HG03039 (cell line): Measurements from ENCODE around the gene RIT1.

Experiments used
- ATAC-seq: cut with Tn5 transposase; IDR thresholded peaks from one replicate; pipeline ENCODE4 v1.9.1; 2021; ENCODE audit warnings: mild to moderate bottlenecking, moderate library complexity; ENCODE audit not compliant: unreplicated experiment

RIT1 gene

DNA sequence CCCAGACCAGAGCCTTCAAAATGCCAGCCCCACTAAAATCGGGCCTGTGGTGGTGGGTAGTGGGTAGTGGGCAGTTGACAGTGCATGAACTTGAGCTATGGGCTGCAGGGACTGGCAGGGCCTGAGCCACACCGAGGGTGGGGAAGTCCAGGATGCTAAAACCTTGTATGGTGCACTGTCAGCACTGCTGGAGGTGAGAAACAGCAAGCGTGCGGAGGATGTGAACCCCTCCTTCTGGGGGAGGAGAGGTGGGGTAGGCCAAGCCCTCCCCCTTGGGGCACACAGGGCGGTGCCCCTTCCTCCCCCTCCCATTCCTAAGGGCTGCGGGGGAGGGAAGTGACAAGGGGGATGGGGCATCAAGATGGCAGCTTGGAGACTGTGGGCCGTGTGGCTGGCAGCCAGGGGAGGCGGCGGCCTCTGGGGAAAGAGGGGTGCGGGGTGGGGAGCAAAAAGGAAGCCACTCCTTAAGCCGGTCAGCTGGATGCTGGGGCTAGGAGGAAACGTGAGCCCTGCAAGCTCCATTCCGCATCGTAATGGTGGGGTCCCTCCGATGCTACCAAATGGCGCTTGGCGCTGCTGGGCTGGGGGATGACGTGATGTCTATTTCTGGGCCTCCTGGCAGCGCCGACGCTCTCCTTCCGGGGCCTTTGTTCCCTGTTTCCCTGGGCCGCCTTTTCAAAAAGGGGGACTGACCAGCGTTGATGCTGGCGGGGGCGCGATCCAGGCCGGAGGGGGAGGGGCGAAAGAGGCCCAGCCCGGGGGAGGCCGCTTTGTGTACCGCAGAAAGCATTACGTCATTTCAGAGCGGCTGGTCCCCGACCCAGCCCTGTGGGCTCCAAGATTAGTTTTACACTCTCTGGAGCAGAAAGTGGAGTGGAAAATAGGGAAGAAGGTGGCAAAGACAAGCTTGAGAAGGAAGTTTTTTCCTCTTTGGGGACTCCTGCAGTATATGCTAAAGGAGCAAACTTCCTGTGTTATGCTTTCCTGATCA lies 51.0 kb downstream of the RIT1 start:
- ATAC-seq: no peak

GRCh38 chr1:155859234-155859829 lies 51.8 kb downstream of the RIT1 start, which contains the start of gene SYT11:
Gene SYT11 (plus strand): TSS chr1:155859567. CDS start chr1:155859762, 195 bp downstream.
- peak; percentile 72 for ATAC-seq

DNA sequence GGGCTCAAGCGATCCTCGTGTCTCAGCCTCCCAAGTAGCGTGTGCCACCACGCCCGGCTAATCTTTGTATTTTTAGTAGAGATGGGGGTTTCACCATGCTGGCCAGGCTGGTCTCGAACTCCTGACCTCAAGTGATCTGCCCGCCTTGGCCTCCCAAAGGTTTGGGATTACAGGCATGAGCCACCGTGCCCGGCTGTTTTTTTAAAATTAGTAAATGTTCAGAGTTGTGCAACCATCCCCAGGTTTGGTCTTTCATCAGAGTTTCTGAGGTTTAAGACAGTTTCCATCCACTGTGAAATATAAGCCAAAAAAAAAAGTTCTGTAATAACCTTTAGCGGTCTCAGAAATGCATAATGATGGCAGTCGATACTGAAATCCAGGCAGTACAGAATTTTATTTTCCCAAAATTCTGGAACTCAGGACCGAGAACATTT lies 52.3 kb downstream of the RIT1 start:
- no peak for ATAC-seq

DNA sequence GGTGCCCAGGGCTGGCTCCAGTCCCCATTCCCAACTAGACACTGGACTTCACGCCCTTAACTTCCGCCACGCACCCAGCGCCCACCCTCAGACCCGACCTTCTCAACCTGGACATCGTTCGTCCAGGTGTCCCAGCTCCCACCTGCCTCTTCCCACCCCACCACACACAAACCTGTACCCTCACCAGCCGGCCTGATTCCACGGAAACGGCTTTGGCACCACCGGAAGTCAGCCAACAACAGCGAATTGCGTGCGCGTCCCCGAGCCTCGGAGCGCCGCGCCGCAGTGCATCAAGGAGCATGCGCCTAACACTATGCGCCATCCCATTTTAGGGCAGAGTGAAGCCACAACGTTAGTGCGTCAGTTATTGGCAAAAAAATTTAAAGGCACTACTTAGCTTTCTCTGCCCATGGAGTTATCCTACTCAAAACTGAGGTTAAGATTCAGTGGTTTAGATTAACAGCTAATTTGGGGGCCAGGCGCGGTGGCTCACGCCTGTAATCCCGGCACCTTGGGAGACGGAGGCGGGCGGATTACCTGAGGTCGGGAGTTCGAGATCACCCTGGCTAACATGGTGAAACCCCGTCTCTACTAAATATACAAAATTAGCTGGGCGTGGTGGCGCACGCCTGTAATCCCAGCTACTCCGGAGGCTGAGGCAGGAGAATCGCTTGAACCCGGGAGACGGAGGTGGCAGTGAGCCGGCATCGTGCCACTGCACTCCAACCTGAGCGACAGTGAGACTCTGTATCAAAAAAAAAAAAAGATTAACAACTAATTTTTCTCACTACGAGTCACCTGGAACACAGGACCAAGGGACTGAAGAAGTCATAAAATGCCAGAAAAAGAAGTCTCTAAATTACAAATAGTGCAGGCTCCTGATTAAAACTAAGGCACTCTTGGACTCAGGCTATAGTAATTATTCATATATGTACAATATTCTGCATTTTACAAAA lies 53.9 kb downstream of the RIT1 start, which contains the start of gene GON4L:
Gene GON4L, minus strand, starts transcription at position 240 of the 956 bp plus-strand sequence. CDS start 3,434 bp downstream, outside the sequence.
- peak; percentile 46 for ATAC-seq

GRCh38 chr1:155856257-155856974 lies 54.7 kb downstream of the RIT1 start:
- ATAC-seq: no peak

- no peak for ATAC-seq
Observed at GRCh38 chr1:155850345-155850744, 60.8 kb downstream of the RIT1 start.

DNA sequence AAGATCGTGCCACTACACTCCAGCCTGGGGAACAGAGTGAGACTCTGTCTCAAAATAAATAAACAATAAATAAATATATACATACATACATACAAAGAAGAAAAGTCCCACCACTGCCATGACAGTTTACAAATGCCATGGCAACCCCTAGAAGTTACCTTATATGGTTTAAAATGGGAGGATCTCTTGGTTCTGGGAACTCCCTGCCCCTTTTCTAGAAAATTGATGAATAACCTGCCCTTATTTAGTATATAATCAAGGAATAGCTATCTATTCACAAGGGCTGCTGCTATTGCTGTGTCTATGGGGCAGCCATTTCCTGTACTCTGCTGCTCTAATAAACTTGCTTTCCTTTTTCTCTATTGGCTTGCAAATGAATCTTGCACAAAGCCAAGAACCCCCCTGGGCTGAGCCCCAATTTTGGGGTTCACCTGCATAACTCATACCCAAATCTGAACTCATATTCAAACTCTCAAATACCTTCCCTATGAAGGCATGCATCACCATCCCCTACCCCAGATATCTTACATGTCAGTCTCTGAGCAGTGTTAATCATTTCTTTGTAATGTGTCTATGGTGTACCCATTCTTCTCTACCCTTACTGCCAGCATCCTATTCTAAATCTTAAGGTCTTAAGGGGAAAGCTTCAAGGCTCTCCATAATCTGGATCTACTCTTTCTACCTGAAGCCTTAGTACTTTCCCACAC lies 63.2 kb downstream of the RIT1 start:
- ATAC-seq: no peak
